ENCODE data around the gene ARMC3.

ARMC3 gene

GRCh38 chr10:23053036-23053435 is 125.2 kb downstream of the ARMC3 start:
- DNase-seq (ENCODE audit: low read depth), result no peak
- no peak overlapping the region for H3K4me3 ChIP-seq (ENCODE audit: low read depth, low read length)
- no peak for TF ChIP-seq CTCF (conservative IDR thresholded peaks at IDR 0.05; ENCODE audit: low read depth, low read length)

DNA sequence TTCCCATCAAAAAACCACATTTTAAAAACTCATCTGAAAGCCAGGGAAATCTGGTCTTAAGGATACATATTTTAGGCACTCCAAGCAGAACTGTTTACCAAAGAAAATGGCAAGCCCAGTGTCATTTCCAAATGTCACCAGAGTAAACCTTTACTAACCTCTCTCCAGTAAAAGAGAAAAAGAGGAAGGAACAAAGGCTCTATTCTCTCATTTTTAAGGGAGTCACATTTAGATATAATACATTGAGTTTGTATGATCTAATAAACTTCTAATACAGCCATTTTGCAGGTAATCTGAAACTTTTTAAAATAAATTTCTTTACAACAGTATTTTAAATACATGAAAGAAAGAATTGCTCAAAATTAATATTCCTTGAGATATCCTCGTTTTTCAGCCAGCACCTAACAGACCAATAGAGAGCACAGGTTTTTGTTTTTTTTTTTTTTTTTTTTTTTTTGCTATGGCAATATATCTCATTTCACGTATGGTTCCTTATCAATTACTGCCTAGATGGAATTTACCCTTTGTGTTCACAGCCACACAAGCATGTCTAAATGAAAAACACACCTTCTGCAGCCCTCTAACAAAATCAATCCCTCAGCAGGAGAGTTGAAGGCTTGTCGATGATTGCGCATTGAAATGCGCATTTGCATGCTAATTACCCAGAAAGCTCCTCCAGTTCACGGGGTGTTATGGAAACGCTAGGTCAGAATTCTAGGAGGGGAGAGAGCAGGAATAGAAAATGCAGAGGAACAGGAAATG is 127.8 kb downstream of the ARMC3 start:
- no peak for TF ChIP-seq CTCF (conservative IDR thresholded peaks at IDR 0.05; ENCODE audit: low read depth, low read length)
- DNase-seq (ENCODE audit: low read depth), result no peak
- no peak overlapping the region for H3K4me3 ChIP-seq (ENCODE audit: low read depth, low read length)

GRCh38 chr10:23056186-23056579 is 128.3 kb downstream of the ARMC3 start:
- no peak for TF ChIP-seq CTCF (conservative IDR thresholded peaks at IDR 0.05; ENCODE audit: low read depth, low read length)
- no peak for DNase-seq (ENCODE audit: low read depth)
- no peak overlapping the region for H3K4me3 ChIP-seq (ENCODE audit: low read depth, low read length)

DNA sequence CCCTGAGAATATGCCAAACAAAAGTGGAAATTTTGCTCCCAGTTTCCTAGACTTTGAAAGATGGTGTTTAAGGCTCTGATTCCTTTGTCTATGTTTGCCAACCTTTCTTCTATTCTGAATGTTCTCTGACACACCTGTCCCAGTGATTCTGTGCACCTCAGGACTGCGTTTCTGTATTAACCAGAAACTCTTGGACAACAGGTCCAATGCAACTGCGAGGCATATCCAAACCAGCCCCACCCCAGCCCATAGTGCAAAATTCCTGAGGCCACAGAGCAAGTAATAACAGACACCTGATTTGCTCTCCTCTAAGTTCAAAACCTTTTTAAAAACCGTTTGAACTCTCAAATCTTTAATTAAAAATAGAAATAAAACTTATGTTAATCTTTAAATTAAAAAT is 130.5 kb downstream of the ARMC3 start:
- no peak for DNase-seq (ENCODE audit: low read depth)
- no peak for TF ChIP-seq CTCF (conservative IDR thresholded peaks at IDR 0.05; ENCODE audit: low read depth, low read length)
- H3K4me3 ChIP-seq (ENCODE audit: low read depth, low read length), result no peak overlapping the region

DNA sequence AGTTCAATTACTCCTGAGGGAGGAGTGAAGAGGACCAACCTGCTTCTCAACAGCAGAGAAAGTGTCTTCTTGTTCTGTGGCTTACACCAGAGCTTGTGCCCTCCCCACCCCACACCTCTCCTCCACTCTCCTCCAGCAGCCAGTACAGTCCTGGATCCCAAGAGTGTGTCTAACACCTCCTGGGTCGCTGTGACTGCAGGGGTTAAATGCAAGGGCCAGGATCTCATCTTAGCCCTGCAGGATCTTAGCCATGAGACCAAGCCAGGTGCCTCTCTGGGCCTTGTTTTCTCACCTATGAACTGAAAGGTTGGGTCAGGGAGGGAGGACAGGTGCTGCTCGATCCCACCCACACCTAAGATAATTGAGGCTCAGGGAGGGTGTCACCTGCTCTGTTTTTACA is 133.1 kb downstream of the ARMC3 start:
- no peak for DNase-seq (ENCODE audit: low read depth)
- no peak for TF ChIP-seq CTCF (conservative IDR thresholded peaks at IDR 0.05; ENCODE audit: low read depth, low read length)
- H3K4me3 ChIP-seq (ENCODE audit: low read depth, low read length), result no peak overlapping the region

DNA sequence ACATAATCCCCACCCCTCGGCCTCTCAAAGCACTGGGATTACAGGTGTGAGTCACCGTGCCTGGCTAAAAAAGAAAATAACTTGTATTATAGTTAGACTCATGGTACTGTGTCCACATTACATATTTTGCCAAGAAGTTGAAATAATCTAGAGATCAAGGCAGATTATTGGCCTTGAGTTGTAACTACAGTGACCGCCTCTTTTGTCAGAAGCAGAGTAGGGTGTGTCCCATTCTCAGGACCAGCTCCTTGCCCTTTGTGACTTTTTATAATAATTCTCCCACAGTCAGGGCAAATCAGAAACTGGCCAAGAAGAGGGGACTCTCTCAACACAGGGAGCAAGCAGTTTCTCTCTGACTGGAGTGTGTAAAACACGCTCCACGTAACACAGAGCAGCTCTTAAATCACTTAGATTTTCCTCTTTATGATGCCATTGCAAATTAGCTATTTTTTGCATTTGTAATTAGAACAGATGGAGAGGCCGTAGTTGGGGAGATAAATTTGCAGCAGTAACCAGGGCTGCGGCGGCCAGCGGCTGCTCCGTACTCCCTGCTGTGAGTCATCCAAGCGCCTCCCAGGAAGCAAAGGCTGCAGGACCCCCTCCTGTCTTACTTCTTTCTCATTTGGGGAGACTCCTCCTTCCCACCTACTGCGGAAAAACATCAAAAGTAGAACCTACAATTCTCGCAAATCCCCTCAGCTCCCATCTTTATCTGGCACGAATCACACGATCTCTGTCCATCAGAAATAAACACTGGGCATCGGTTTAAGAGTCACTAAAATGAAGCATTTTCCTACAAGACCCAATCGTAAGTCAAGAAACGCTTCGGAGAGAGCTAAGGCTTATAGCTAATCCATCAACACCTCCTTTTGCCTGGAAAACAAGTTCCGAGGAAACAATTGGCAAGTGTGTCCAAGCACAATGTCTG is 135.5 kb downstream of the ARMC3 start:
- no peak overlapping the region for H3K4me3 ChIP-seq (ENCODE audit: low read depth, low read length)
- TF ChIP-seq CTCF (conservative IDR thresholded peaks at IDR 0.05; ENCODE audit: low read depth, low read length), result no peak
- DNase-seq (ENCODE audit: low read depth), result peak; percentile 16

Measured in choroid plexus epithelial cell (primary cell).